NT2/D1 (cell line): ENCODE data around the gene SIX4.

ENCODE experiments used
- SUZ12 ChIP-seq: IDR thresholded peaks from 2 replicates; pipeline ENCODE4 v1.6.1; 2011; ENCODE audit not compliant: insufficient read length, insufficient read depth; ENCODE audit errors: extremely low read depth
- YY1 ChIP-seq: IDR thresholded peaks from 2 replicates; pipeline ENCODE4 v1.6.1; 2011; ENCODE audit not compliant: insufficient read length, insufficient read depth

DNA sequence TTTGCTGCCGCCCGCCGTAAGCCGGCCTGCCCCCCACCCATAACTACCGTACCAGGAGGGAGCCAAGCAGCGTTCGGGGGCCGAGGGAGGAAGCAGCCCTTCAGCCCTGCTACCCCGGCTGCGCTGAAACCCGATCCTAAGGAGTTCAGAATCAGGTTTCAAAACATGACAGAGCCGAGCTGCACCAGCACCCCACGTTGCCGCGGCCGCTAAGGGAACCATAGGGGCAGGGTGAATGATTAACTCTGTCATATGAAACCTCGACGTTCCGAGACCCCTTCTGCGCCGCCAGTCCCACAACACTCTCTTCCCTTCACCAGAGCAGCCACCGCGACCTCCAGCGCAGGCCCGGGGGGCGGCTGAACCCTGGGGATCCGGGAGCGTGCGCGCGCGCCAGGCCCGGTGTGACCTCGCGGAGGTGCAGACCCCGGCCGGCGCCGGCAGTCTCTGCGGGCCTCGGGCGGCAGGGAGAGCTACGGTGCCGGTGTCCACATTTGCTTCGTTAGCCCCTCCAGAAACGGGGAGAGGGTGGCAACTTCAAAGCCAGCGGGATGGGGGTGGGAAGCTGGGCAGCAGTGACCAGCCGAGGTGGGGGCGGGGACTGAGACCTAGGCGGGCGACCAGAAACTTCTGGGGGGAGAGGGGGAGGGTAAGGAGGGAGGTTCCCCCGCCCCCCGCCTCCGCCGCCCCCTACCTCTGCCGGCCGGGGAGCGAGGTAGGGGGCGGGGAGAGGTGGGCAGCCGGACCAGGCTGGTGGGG, 1.6 kb downstream of the SIX4 start:
- no peak for TF ChIP-seq YY1
- no peak for TF ChIP-seq SUZ12
